CD4-positive, alpha-beta T cell (primary cell): ENCODE measurements around the gene SGTA. TPM values are rescaled to one million over a fixed set of nuclear protein-coding genes. Genes with fewer than 3 reads are reported as not detected.

Source experiments
- ATAC-seq: fragments of 200-7000 bp; cut with Tn5 transposase; one replicate; pipeline ENCODE4 v1.10.0; 2022; ENCODE audit warnings: mild to moderate bottlenecking; ENCODE audit not compliant: poor library complexity
- CTCF ChIA-PET: fragments of 350-600 bp; sonication (Branson Sonifier 250); formaldehyde crosslinking; loops from one replicate; lab custom pipeline; 2021; ENCODE audit warnings: antibody characterized with exemption, inconsistent platforms; lab: Charles Lee
- POLR2A ChIA-PET: fragments of 350-600 bp; sonication (Branson Sonifier 250); formaldehyde crosslinking; loops from one replicate; lab custom pipeline; 2021; ENCODE audit warnings: antibody characterized with exemption, inconsistent platforms; lab: Charles Lee
- DNase-seq, 14 experiments: peaks; one replicate each; pipeline ENCODE4 v3.0.0-alpha.2; 2013 to 2020; ENCODE audit warnings: mixed read lengths in 2 of 14
- H3K27ac ChIP-seq, 2 donors: one replicate each; pipeline versions ENCODE4 v1.5.1 to v1.7.0; 2013; ENCODE audit warnings: low read length in 2 of 2, low read depth in 1 of 2, mild to moderate bottlenecking in 1 of 2
- H3K27me3 ChIP-seq, 2 experiments: 1 replicate in 1 of 2; 2 replicates in 1 of 2; pipeline versions ENCODE4 v1.6.1 to v1.7.0; 2013; ENCODE audit warnings: low read length in 2 of 2, control low read depth in 1 of 2, mild to moderate bottlenecking in 1 of 2, moderate library complexity in 1 of 2; ENCODE audit not compliant: insufficient read depth in 2 of 2, control insufficient read depth in 1 of 2
- H3K36me3 ChIP-seq: one replicate; pipeline ENCODE4 v1.6.1; 2013; ENCODE audit warnings: low read length, control low read depth; ENCODE audit not compliant: insufficient read depth
- H3K4me1 ChIP-seq: one replicate; pipeline ENCODE4 v1.6.1; 2013; ENCODE audit warnings: low read length, control low read depth; ENCODE audit not compliant: insufficient read depth
- H3K4me3 ChIP-seq: one replicate; pipeline ENCODE4 v1.5.1; 2013; ENCODE audit warnings: mild to moderate bottlenecking, low read length, moderate library complexity
- H3K9me3 ChIP-seq, 2 experiments: 1 replicate in 1 of 2; 2 replicates in 1 of 2; pipeline versions ENCODE4 v1.6.1 to v1.7.0; 2013; ENCODE audit warnings: low read length in 2 of 2, mild to moderate bottlenecking in 2 of 2, control low read depth in 1 of 2, moderate library complexity in 1 of 2; ENCODE audit not compliant: control insufficient read depth in 1 of 2, insufficient read depth in 1 of 2
- H3K27ac Mint-ChIP-seq: one replicate; pipeline ENCODE4 v1.8.0; 2020; ENCODE audit warnings: mixed read lengths
- H3K27me3 Mint-ChIP-seq: one replicate; pipeline ENCODE4 v1.8.0; 2021; ENCODE audit warnings: mixed read lengths
- H3K36me3 Mint-ChIP-seq: one replicate; pipeline ENCODE4 v1.8.0; 2021; ENCODE audit warnings: low read depth, mixed read lengths
- H3K4me1 Mint-ChIP-seq: one replicate; pipeline ENCODE4 v1.8.0; 2021; ENCODE audit warnings: low read depth, mixed read lengths
- H3K4me3 Mint-ChIP-seq: one replicate; pipeline ENCODE4 v1.8.0; 2020; ENCODE audit warnings: mild to moderate bottlenecking, mixed read lengths
- H3K9me3 Mint-ChIP-seq: one replicate; pipeline ENCODE4 v1.8.0; 2020; ENCODE audit warnings: mixed read lengths
- CTCF ChIP-seq: fragments of 200-600 bp; IDR thresholded peaks from one replicate; pipeline ENCODE4 v1.8.0; 2022; ENCODE audit warnings: antibody characterized with exemption, mild to moderate bottlenecking
- intact Hi-C, 2 experiments: fragments of 100-400 bp; cut with DNase I in 1 of 2; cut with micrococcal nuclease in 1 of 2; formaldehyde crosslinking; loops; one replicate each; pipeline versions ENCODE4 v1.15.1 to v1.9.0; 2023 to 2025; cut with DNase I, micrococcal nuclease
- total RNA-seq, 174 experiments: library from RNA in 2 of 174; stranded (reverse) in 2 of 174; gene quantifications; one replicate each; pipeline ENCODE4 v1.2.3 and lab custom pipeline; 2021 to 2026

The SGTA gene
- total RNA-seq, 2 experiments from 2014 or later: 28.3 to 29.7 TPM

- CTCF ChIA-PET: no interaction called here
- H3K4me3 Mint-ChIP-seq: no peak overlapping the region
- ATAC-seq: no peak
Observed at GRCh38 chr19:2719232-2719735, 63.8 kb downstream of the SGTA start.

GRCh38 chr19:2717638-2718541 lies 65.2 kb downstream of the SGTA start:
- peaks cover 11% of the 10 kb centered on the region for H3K4me1 ChIP-seq
- H3K9me3 ChIP-seq: peaks cover 0 to 46% of the 10 kb centered on the region in 2 experiments
- Mint-ChIP-seq H3K4me3 (no peak overlapping the region), H3K36me3 (no peaks in the 10 kb centered on the region), H3K4me1 (peaks cover 15% of the 10 kb centered on the region), H3K27me3 (peaks cover 22% of the 10 kb centered on the region), H3K27ac (no peak overlapping the region), H3K9me3 (peaks cover 5% of the 10 kb centered on the region)
- CTCF ChIA-PET: no interaction called here
- no peak overlapping the region for H3K27ac ChIP-seq
- ATAC-seq (no peak), DNase-seq (no peak)
- POLR2A ChIA-PET: no interaction called here
- TF ChIP-seq CTCF: no peak
- H3K27me3 ChIP-seq: peaks cover 27 to 32% of the 10 kb centered on the region in 2 experiments
- no peaks in the 10 kb centered on the region for H3K36me3 ChIP-seq
- no peak overlapping the region for H3K4me3 ChIP-seq
- intact Hi-C loops: no loop called here

More at GRCh38 chr19:2719232-2719735, 63.8 kb downstream of the SGTA start:
- H3K4me1 ChIP-seq: peaks cover 11% of the 10 kb centered on the region
- intact Hi-C loops: no loop called here
- no peak for TF ChIP-seq CTCF
- POLR2A ChIA-PET: no interaction called here
- peaks cover 15% of the 10 kb centered on the region for H3K4me1 Mint-ChIP-seq
- H3K4me3 ChIP-seq: no peak overlapping the region
- H3K36me3 Mint-ChIP-seq: no peaks in the 10 kb centered on the region
- H3K27ac Mint-ChIP-seq: no peak overlapping the region
- H3K27me3 ChIP-seq: peaks cover 38 to 42% of the 10 kb centered on the region in 2 experiments
- no peak overlapping the region for H3K27ac ChIP-seq
- peaks cover 0 to 48% of the 10 kb centered on the region in 2 experiments for H3K9me3 ChIP-seq
- H3K27me3 Mint-ChIP-seq: peaks cover 26% of the 10 kb centered on the region
- DNase-seq: no peak
- H3K9me3 Mint-ChIP-seq: peaks cover 5% of the 10 kb centered on the region
- H3K36me3 ChIP-seq: no peaks in the 10 kb centered on the region

- Mint-ChIP-seq H3K9me3 (peaks cover 5% of the 10 kb centered on the region), H3K4me3 (no peak overlapping the region), H3K27ac (no peak overlapping the region), H3K36me3 (no peaks in the 10 kb centered on the region), H3K27me3 (peaks cover 16% of the 10 kb centered on the region), H3K4me1 (peaks cover 17% of the 10 kb centered on the region)
- ChIA-PET CTCF (no interaction called here), POLR2A (no interaction called here)
- no peak for TF ChIP-seq CTCF
- Histone ChIP-seq H3K4me3 (no peak overlapping the region), H3K36me3 (no peaks in the 10 kb centered on the region), H3K27ac (no peak overlapping the region), H3K4me1 (peaks cover 11% of the 10 kb centered on the region), H3K9me3 (peaks cover 0 to 40% of the 10 kb centered on the region in 2 experiments), H3K27me3 (peaks cover 19 to 23% of the 10 kb centered on the region in 2 experiments)
- DNase-seq (no peak), ATAC-seq (no peak)
- intact Hi-C loops: no loop called here
Observed at GRCh38 chr19:2716722-2717637, 66.1 kb downstream of the SGTA start.
